IPS-18c (cell line): ENCODE results near the gene NIFK.
"Not testable (repeated sequence)": the region's sequence is repeated elsewhere in the genome, so short reads cannot be mapped to it uniquely, and the experiment has no call there.

ENCODE experiments used
- H3K4me3 ChIP-seq: 2 replicates; pipeline ENCODE4 v1.7.0; 2013; ENCODE audit warnings: low read depth, mild to moderate bottlenecking, low read length, moderate library complexity; ENCODE audit not compliant: insufficient read depth
- H3K9me3 ChIP-seq: one replicate; pipeline ENCODE4 v1.6.1; 2013; ENCODE audit warnings: mild to moderate bottlenecking, low read length, moderate library complexity; ENCODE audit not compliant: control insufficient read depth, insufficient read depth

NIFK gene

DNA sequence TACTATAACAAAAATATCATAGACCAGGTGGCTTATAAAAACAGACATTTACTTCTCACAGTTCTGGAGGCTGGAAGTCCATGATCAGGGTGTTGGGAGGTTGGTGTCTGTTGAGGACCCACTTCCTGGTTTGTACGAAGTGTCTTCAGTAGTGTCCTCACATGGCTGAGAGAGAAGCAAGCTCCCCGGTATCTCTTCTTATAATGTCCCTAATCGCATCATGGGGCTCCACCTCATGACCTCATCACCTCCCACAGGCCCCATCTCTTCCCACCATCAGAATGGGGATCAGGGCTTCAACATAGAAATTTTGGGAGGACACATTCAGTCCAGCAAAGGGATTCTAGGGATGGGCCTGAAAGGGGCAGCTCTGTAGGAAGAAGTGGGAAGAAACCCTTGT is 4.8 kb upstream of the NIFK start:
- H3K4me3 ChIP-seq: no peak overlapping the region
- H3K9me3 ChIP-seq: no peaks in the 10 kb centered on the region

DNA sequence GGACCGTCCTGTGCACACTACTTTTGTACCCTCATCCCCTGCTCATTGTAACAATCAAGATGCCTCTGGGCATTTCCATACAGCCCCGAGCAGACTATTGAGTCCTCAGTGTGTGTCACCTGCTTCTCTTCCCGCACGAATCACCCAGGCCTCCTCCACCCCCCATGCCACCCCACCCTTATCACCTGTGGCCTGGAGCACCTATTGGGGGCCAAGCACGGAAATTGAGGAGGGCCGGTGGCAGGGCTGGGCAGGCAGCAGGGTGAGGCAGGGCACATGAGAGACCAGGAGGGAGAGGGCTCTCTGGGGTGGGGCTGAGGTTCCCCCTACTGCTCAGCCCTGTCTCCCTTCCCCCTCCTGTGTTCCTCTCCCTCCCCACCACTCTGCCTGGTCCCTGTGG is 4.3 kb upstream of the NIFK start:
- Histone ChIP-seq H3K9me3 (no peaks in the 10 kb centered on the region), H3K4me3 (no peak overlapping the region)

DNA sequence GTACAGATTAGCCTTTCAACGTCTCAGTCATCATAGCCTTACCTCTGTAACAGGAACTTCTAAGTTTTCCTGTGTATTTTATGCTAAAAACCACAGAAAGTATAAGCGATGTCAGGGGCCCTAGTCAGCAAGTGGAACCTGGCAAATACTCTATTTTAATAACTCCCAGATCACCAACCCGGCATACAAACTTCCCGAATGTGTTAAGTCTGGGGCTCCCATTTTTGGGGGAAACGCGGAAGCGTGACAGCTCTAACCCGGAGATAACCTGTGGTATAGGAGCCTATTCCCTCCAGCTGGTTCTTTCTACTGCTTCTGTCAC is 574 bp downstream of the NIFK start:
- peak overlapping the region; percentile 91 for H3K4me3 ChIP-seq
- no peaks in the 10 kb centered on the region for H3K9me3 ChIP-seq

DNA sequence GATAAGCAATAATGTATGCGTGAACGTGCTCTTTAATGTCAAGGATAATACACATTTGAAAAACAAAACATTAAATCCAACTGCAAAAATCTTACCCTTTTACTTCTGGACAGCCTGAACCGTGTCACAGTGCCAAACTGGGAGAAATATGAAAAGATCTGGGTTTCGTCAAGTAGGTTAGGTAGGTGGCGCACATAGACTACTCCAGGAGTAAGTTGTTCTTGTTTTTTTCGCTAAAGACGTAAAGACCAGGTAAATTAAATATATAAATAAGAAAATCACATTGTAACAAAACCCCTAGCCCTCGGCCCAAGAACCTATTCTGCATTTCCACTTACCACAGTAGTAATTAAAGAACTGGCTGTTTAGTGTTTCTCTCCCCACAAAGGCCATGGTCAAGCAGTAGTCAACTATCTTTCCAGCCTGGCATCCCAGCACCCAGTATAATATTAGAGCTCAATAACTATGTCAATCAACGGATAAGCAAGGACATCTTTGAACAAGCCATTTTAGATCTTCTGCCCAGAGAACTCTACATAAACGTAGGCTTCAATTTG is 1.1 kb downstream of the NIFK start:
- no peaks in the 10 kb centered on the region for H3K9me3 ChIP-seq
- peak overlapping the region; percentile 91 for H3K4me3 ChIP-seq

DNA sequence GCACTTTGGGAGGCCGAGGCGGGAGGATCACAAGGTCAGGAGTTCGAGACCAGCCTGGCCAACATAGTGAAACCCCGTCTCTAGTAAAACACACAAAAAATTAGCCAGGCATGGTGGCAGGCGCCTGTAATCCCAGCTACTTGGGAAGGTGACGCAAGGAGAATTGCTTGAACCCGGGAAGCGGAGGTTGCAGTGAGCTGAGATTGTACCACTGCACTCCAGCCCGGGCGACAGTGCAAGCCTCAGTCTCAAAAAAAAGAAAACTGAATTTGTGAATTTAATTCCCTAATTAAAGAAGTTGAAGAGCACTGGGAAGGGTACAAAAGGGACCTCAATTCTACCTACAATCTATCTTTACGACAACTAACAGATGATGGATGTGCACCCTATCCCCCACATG is 2.1 kb downstream of the NIFK start:
- not testable (repeated sequence) for H3K4me3 ChIP-seq, H3K9me3 ChIP-seq

DNA sequence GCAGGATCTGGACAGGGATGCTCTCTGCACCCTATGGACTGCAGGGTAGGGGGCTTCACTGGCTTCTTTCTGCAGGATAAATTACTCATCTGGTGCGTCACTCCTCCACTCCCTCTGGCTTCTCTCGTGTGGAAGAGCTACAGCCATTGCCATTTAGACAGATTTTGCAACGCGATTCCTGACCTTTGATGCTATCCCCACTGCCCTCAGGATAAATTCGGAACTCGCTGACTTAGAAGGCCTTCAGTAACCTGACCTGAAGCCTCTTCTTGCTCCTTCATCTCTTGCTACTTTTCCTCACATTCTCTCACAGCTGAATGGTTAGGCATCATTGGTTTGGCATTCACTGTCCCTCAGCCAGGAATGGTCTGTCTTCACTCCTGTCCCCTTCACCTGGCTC is 5.3 kb downstream of the NIFK start:
- Histone ChIP-seq H3K9me3 (no peaks in the 10 kb centered on the region), H3K4me3 (no peak overlapping the region)

DNA sequence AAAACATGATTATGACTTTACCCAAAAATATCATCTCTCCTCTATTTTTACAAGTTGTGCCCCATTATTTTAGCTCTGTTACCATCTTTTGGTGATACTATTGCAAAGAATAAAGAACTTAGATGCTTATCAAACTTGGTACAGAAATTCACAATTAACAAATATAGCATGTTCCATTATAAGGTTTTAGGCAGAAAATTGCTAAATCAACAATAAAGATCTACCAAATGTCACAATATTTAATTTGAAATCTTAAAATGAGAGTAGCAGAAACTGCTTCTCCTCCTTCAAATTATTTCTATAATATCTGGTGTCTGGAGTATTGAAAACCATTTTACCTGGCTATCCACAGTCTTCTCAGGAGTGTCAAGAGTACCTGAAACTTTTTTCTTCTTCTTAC is 8.7 kb downstream of the NIFK start:
- Histone ChIP-seq H3K9me3 (no peaks in the 10 kb centered on the region), H3K4me3 (no peak overlapping the region)

DNA sequence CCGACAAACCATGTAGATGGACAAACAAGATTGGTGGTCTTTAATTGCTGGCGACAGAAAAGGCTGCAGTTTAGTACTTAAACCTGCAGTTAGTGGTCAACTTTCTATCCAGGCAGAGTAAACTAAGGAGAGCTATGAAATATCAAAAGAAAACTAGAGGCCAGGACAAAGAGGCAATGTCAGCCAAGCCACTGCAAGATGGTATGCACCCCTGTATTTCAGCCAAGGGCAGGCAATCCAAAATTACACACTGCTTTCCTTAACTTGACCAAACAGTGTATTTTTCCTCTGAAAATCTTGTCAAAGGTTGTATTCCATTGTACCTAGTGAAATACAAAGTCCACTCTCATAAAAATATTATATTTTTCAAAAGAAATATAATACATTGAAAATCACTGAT is 9.3 kb downstream of the NIFK start:
- H3K9me3 ChIP-seq: no peaks in the 10 kb centered on the region
- H3K4me3 ChIP-seq: no peak overlapping the region

DNA sequence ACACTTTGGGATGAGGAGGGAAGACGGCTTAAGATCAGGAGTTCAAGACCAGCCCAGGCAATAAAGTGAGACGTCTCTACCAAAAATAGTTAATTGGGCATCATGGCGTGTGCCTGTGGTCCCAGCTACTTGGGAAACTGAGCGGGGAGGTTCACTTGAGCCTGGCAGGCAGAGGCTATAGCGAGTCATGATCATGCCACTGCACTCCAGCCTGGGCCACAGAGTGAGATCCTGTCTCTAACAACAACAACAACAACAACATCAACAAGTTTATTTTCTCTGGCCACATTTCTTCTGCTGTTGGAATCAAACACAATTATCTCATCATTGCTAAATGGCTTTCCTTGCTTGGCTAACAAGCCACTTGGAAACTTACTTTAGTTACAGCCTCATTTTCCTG is 13.4 kb downstream of the NIFK start:
- no peak overlapping the region for H3K4me3 ChIP-seq

DNA sequence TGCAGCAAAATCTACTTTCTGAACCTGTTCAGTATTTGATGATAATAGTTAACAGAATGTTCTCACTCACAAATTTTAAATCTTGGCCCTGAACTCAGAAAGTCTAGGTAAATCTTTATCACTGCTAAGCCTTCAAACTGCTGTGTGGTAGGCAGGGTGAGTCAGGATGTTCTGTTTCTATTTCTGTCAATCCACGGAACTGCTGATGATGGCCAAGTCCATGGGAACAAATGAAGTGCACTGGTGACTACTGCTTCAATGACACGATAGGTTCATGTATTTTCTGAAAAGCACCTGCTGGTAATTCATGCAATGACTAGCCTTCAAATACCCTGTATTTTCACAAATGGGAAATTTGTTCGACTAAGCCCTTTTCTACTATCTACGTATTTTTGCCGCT is 14.2 kb downstream of the NIFK start:
- Histone ChIP-seq H3K9me3 (no peaks in the 10 kb centered on the region), H3K4me3 (no peak overlapping the region)

More for the DNA sequence above, 13.4 kb downstream of the NIFK start:
- H3K9me3 ChIP-seq: no peaks in the 10 kb centered on the region

DNA sequence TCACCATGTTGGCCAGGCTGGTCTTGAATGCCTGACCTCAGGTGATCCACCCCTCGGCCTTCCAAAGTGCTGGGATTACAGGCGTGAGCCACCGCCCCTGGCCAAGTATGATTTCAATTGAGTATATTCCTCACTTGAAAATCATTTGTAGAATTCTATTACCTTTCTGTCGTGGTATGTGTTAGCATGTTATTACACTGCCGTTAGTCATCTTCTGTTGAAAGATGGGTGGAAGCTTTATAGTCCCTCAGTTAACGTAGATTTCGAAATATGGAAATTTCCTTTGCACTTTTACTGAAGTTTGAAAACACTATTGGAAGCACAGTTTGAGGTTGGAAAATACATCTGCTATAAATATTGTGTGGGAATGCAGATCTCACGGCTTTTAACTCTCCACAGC is 14.7 kb downstream of the NIFK start:
- H3K4me3 ChIP-seq: no peak overlapping the region
- H3K9me3 ChIP-seq: no peaks in the 10 kb centered on the region

DNA sequence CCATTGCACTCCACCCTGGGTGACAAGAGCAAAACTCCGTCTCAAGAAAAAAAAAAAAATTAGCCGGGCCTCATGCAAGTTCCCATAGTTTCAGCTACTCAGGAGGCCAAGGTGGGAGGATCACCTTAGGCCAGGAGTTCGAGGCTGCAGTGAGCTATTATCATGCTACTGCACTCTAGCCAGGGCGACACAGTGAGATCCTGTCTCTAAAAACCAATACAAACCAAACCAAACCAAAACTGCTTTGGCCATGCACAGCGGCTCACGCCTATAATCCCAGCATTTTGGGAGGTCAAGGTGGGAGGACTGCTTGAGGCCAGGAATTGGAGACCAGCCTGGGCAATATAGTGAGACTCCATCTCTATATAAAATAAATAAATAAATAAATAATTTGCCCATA is 19.1 kb downstream of the NIFK start:
- no peaks in the 10 kb centered on the region for H3K9me3 ChIP-seq
- H3K4me3 ChIP-seq: no peak overlapping the region

DNA sequence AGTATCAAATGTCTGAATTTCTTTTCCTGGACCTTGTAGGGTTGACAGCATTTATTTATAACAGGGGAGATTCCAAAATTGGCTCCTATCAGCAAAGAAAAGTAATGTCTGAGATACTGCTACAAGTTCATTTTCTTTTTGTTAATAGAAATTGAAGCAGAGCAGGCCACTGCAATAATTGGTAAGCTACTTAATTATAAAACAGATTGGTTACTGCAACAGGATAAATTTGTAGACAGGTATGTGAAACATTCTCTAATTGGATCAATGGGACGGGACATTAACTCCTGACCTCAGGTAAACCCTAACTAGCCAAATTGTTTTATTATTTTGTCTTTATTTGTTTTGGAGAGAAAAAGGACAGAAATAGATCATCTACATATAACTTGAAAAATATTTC is 20.5 kb downstream of the NIFK start:
- no peak overlapping the region for H3K4me3 ChIP-seq
- no peaks in the 10 kb centered on the region for H3K9me3 ChIP-seq

DNA sequence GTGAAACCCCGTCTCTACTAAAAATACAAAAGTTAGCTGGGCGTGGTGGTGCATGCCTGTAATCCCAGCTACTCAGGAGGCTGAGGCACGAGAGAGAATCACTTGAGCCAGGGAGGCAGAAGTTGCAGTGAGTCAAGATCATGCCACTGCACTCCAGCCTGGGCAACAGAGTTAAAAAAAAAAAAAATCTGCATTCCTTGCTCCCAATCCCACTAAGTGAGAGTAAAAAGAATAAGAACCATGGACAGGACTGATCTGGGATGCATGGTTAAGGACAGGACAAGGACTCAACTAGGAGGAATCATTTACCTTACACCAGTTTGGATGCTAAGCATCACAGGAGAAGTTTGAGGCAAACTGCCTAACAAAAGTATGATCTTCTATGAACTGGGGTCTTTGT is 25.2 kb downstream of the NIFK start:
- H3K4me3 ChIP-seq, H3K9me3 ChIP-seq: not testable (repeated sequence)

DNA sequence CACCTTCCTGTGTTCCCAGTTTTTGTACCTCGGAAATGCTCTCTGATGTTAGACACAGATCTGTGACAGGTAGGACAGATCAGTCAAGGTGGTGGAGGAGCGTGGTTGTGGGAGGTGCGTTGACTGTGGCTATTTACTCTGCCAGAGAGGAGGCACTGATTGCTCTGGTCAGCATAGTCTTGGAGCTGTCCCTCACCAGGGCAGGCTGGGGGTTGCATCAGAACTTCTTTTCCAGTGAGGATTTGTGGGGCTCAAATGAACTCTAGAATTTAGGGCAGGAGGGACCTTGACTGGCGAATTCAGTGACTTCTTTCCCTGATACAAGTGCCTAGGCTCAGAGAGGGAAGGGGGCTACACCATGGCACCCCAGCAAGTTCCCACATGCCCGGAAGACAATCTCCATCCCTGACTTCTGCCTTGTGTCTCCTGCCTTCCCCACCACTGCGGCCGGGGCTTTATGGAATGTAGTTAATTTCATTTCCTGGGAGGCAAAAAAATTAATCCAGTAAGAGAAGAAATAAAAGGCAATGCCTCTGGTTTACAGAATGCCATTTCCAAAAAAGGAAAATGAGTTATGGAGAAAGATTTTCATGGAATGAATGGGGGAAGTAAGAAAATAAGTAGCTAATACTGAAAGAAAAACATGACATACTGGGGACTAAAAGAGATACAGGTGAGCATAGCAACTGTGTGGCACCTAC is 26.1 kb downstream of the NIFK start:
- Histone ChIP-seq H3K9me3 (no peaks in the 10 kb centered on the region), H3K4me3 (no peak overlapping the region)

DNA sequence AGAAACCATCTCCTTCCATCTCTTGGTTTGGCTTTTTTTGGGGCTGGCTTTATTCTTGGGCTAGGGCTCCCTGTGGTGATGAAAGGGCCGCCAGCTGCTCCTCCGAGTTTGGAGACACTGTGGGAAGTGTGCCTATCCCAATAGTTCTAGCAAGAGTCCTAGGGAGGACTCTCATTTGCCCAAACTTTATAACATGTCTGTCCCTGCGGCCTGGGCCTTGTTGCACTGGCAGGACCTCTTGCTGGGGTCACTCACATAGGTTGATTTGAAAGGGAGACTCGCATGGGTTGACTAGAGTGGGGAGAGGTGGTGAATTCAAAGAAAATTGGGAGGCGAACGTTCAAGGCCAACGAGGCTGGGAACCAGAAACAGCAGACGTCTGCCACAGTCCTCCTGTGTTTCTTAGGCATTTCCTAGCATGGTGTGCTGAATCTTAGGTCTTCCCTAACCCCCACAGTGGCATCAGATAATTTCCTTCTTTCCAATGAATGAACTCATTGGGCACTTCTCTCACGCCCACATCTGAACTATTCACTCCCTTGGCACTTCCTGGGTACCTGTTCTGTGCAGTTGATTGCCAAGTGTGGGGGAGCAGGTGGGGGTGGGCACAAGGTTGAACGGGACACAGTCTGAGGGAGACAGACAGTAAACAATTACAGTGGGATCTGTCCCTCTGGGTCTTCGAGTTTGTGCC is 26.8 kb downstream of the NIFK start:
- Histone ChIP-seq H3K9me3 (no peaks in the 10 kb centered on the region), H3K4me3 (no peak overlapping the region)

DNA sequence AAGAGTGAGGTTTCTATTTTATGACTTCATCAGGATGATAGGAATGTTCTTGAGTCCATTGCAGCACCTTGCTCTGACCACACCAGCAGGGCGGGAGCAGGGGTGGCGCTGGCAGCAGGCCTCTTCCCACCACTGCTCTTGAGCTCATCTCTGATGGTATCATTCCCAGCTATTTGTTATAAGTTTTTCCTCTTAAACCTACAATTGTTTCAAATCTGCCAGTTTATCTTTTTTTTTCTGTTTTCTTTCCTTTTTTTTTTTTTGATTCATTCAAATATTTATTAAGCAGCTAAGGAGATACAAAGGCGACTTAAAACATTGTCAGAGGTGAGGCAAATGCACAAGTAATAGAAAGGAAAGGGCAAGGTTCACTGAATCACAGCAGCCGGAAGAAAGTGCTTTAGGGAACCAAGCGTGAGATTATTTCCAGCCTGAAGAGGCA is 28.7 kb downstream of the NIFK start:
- no peak overlapping the region for H3K4me3 ChIP-seq
- H3K9me3 ChIP-seq: no peaks in the 10 kb centered on the region

DNA sequence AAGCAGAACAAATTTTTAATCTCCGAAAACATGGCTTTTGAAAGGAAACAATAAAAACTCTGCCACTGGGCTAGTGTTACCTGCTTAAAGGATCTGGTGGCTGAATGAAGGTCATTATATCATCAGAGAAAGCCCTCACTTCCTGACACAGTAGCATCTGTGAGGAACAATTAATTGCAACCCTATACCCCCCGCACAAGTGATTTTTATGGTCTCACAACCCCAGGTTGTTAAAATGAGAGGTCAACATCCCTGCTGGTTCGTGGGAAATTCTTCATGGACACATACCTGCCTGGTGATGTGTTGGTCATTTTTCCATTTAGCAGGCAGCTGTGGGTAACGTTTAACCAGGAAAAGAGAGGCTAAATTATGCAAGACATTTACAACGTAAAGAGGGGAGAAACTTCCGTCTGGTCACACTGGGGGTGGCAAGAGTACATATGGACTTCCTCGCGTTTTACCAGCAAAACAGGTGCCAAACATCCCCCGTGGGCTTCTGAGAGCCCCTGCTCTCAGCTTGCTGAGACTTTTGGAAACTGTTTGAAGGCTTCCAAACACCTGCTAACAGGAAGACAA is 29.2 kb downstream of the NIFK start:
- no peak overlapping the region for H3K4me3 ChIP-seq
- H3K9me3 ChIP-seq: no peaks in the 10 kb centered on the region
